NOMO-1 treated with dmso at 0.1 percent for 144 hours (cell line): ENCODE measurements around the gene MS4A2.
"Not testable (repeated sequence)": the region's sequence is repeated elsewhere in the genome, so short reads cannot be mapped to it uniquely, and the experiment has no call there.

Source experiments
- DNase-seq: peaks from one replicate; lab custom pipeline; 2025; ENCODE audit not compliant: unreplicated experiment; lab: John Stamatoyannopoulos, UW

Gene MS4A2

DNA sequence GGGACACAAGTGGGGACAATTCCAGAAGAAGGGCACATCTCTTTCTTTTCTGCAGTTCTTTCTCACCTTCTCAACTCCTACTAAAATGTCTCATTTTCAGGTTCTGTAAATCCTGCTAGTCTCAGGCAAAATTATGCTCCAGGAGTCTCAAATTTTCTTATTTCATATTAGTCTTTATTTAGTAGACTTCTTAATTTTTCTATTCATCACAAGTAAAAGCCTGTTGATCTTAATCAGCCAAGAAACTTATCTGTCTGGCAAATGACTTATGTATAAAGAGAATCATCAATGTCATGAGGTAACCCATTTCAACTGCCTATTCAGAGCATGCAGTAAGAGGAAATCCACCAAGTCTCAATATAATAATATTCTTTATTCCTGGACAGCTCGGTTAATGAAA is at the start of gene MS4A2:
MS4A2 (plus strand) TSS at position 301 of the 400 bp plus-strand sequence. CDS start 102 bp downstream, outside the sequence.
- DNase-seq: no peak

DNA sequence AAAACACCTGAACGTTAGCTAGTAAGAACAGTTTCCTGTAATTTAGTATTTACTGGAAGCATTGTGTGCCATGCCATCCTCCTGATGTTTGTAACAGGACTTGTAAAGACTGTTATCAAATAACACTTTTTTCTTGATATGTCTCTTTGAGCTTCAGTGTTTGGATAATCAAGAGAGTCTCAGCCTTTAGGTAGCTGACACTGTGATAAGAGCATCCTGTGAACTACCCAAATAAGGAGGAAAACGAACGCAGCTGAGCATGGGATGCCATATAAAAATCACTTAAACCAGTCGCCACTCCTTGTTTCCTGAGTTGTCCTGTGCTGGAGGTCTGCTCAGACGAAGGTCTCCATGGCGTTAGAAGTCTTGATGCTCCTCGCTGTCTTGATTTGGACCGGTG is 48.4 kb upstream of the MS4A2 start, which contains the start of gene OOSP2:
OOSP2 (plus strand) TSS at position 301 of the 400 bp plus-strand sequence; CDS start at position 352, 51 bp downstream.
- DNase-seq: no peak

DNA sequence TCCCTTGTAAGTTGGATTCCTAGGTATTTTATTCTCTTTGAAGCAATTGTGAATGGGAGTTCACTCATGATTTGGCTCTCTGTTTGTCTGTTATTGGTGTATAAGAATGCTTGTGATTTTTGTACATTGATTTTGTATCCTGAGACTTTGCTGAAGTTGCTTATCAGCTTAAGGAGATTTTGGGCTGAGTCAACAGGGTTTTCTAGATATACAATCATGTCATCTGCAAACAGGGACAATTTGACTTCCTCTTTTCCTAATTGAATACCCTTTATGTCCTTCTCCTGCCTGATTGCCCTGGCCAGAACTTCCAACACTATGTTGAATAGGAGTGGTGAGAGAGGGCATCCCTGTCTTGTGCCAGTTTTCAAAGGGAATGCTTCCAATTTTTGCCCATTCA is 38.0 kb upstream of the MS4A2 start:
- not testable (repeated sequence) for DNase-seq

DNA sequence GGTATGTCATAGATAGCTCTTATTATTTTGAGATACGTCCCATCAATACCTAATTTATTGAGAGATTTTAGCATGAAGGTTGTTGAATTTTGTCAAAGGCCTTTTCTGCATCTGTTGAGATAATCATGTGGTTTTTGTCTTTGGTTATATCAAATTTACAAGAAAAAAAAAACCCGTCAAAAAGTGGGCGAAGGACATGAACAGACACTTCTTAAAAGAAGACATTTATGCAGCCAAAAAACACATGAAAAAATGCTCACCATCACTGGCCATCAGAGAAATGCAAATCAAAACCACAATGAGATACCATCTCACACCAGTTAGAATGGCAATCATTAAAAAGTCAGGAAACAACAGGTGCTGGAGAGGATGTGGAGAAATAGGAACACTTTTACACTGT is 37.6 kb upstream of the MS4A2 start:
- DNase-seq: not testable (repeated sequence)

DNA sequence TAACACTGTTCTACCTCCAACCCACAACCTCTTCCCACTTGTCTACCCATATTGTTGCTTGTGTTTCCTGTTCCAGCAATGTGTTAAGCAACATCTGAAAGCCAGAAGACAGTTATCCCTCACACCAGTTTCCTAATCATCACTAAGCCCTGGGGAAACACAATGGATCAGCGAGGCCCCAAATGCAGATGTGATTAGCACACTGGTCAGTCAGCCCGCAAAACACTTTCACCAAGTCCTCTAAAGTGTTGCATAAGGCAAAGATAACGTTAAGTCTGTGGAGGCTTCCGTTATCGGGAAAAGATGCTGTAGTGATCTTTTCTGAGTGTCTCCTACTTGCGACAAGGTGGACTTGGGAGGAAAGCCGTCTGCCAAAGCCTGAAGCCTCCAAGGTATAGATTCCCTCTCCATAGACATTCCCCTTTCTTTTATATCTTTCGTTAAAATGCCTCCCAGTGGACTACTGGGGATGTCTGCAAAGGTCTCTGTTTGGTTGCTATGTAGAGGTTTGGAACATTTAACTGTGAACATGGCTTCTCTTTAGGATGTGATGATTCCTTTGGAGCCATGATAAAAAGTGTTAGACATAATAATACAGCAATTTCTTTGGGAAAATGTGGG is 32.0 kb upstream of the MS4A2 start, which contains the start of gene MS4A3:
MS4A3 (plus strand) TSS at position 317 of the 621 bp plus-strand sequence. CDS start 4,496 bp downstream, outside the sequence.
- peak; percentile 72 for DNase-seq

DNA sequence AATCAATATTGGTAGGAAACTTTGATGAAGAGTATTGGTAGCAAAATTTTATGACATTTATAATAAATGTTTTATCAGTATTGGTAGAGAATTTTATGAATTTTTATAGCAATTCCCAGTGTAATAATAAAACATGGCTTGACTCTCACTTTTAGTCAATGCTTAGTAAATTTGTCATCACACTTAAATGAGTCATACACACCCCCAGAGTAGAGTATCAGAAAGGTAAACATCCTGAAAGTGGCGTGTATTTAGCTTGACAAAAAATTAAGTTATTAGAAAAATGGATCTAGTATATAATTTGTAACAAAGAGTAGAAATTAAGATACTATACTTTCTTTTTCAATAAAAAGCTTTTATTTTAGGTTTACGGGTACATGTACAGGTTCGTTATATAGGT is 29.4 kb upstream of the MS4A2 start:
- no peak for DNase-seq

DNA sequence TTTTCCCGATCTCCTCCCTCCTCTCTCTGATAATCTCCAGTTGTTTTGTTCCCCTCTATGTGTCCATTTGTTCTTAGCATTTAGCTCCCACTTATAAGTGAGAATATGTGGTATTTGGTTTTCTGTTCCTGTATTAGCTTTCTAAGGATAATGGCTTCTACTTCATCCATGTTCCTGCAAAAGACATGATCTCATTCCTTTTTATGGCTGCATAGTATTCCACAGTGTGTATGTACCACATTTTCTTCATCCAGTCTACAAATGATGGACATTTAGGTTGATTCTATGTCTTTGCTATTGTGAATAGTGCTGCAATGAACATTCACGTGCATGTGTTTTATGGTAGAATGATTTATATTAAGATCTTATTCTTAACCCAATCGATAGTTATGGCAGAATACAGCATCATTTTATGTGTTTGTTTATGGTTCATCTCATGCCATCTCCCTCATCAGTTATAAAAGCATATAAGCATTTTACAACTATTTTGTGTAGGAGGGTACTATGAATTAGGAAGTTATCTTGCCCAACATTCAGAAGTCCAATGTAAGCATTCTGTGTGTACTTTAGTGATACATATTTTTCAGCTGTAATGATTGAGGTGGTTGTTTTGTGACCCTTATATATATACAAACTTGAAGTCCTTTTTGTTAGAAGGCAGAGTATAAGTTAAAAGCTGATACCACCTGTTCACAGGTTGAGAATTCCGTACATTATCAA is 28.8 kb upstream of the MS4A2 start:
- DNase-seq: no peak

DNA sequence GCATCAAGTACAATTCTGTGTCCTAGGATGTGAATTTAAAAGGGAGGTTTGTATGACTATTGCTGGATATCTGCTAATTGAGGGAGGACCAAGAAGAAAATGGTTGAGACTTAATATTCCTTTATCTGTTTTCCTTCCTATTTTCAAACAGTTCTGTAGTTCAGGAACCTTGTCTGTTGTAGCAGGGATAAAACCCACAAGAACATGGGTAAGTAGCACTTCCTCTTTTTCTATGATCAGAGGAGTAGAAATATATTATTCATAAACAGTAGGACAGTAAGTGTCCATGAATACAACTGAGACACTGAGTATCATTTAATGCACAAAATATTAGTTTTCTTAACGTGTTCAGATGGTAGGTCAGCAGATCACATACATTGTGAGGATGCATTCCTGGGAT is 24.4 kb upstream of the MS4A2 start:
- no peak for DNase-seq

DNA sequence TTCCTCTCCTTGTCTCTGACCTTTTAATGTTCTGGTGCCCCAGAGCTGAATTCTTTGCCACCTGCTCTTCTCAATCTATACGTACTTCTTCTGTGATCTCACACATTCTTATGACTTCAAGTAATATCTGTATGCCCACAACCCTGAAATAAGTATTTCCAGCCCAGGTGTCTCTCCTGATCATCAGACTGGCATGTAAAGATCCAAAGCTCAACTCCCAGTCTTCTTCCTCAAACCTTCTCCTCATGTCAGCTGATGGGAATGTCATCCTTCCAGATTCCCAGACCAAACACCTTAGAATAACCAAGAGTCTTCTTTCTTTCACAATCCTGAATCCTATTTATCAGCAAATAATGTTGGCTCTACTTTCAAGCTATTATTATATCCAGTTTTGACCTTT is 22.7 kb upstream of the MS4A2 start:
- DNase-seq: no peak

DNA sequence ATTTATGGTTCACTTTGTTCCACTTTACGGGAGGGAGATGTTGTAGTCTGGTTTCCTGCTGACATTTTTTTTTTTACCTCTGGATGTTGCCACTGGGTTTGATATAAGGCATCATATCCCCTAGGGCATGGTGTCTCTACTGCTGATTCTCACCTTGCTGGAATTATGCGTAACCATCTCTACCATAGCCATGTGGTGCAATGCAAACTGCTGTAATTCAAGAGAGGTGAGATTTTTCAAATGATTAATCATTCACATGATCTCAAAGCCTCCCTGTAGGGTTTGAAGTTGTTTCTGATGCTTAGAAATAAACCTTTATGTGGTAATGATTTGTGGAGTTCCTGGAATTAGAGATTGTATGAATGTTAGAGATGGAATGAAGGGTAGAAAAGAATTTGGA is 19.0 kb upstream of the MS4A2 start:
- DNase-seq: no peak

DNA sequence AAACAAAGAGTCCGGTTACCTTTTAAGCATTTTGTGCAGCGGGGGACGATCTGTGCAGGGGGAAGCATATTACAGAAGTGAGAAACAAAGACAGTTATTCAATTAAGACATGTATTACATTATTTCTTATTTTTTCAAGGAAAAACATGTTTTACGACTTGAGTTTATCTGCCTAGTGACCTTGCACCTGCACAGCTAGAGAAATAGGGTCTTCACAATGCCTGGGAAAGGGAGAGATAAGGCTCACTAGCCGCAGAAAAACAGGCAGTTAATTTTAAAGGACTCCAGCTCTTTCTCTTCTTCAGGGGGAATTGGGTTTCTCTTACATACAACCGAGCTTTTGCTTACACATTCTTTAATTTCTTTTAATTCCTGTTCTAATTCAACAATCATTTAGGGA is 16.8 kb upstream of the MS4A2 start:
- DNase-seq: not testable (repeated sequence)

DNA sequence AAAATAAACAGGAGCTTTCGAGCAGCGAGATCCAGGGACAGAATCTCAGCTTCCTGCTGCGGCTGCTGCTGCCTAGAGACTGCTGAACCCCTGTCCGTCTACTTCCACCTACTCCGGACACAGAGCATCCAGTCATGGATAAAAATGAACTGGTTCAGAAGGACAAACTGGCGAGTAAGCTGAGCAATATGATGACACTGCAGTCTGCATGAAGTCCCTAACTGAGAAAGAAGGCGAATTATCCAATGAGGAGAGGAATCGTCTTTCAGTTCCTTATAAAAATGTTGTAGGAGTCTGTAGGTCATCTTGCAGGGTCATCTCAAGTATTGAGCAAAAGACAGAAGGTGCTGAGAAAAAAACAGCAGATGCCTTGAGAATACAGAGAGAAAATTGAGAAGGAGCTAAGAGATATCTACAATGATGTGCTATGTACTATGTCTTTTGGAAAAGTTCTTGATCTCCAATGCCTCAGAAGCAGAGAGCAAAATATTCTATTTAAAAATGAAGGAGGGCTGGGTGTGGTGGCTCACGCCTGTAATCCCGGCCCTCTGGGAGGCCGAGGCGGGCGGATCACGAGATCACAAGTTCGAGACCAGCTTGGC is 11.1 kb upstream of the MS4A2 start:
- no peak for DNase-seq

DNA sequence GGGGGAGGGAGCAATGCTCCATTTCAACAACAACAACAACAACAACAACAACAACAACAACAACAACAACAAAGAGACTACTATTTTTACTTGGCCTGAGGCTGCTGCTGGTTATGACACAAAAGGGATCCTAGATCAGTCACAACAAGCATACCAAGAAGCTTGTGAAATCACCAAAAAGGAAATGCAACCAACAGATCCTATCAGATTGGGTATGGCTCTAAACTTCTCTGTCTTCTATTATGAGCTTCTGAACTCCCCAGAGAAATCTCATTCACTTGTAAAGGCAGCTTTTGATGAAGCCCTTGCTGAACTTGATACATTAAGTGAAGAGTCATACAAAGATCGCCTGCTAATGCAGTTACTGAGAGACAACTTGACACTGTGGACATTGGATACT is 10.5 kb upstream of the MS4A2 start:
- no peak for DNase-seq

DNA sequence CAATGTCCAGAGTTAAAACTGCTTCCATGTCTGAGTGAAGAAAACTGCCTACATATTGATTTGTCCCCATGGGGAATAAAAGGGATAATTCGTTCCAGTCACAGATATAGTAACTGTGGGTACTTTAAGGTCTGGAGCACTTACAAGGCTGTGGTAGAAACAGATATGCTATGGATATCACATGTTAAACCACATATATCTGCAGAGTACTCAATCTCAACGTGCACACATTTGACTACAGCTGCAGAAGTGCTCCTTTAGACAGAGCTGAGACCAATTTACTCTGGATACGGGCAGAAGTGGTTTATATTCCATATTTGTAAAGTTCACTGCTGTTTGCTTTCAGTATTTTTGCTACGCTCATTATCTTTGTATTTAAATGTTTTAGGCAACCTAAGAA is 9.7 kb upstream of the MS4A2 start:
- no peak for DNase-seq

DNA sequence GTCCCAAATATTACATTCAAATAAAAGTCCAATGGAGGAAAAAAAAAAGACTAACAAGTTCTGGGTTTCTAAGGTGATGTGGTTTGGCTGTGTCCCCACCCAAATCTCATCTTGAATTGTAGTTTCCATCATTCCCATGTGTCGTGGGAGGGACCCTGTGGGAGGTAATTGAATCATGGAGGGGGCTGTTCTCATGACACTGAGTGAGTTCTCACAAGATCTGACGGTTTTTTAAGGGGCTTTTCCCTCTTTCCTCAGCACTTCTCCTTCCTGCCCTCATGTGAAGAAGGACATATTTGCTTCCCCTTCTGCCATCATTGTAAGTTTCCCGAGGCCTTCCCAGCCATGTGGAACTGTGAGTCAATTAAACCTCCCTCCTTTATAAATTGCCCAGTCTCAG is 7.9 kb upstream of the MS4A2 start:
- no peak for DNase-seq

DNA sequence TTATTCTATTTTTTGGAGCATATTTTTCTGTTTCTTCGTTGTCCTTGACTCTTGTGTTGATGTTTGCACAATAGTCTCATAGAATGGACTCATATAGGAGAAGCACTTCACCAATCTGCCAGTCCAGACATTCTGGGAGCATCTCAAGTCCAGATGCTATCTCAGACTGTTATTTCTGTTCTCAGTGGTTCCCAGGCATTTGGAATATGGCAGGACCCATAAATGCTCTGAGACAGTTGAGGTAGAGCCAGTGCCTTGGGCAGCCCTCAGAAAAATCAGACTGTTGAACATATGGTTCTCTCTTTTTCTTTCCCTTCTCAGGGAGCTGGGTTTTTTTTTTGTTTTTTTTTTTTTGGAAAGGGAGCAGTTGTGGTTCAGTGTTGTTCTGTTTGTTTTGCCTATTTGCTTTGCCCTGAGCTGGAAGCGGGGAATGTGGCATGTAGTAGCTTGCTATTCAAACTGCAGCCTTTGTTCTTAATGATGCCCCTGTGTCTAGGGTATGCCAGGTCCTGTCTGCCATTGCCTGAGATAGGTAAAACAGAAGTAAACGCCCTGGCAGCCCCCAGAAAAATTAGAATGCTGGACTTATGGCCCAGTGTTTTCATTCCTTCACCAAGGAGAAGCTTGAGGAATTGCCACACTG is 3.7 kb upstream of the MS4A2 start:
- DNase-seq: no peak

DNA sequence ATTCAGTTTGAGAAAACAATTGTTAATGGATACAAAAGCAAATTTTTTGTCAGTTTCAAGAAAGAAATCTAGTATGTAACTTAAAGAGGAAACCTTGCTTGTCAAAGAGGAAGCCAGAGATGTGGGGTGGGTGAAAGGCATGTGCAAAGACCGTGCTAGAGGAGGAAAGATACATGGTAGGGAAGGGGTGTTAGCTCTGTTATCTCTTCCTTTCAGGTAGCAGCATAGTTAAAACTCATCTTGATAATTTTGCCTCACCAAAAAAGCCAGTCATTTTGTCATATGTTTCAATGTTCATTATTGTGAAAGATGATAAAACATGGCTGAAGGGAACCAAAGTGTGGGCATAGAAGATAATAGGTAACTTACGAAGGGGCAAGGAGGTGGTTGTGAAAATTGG is 2.6 kb upstream of the MS4A2 start:
- no peak for DNase-seq

DNA sequence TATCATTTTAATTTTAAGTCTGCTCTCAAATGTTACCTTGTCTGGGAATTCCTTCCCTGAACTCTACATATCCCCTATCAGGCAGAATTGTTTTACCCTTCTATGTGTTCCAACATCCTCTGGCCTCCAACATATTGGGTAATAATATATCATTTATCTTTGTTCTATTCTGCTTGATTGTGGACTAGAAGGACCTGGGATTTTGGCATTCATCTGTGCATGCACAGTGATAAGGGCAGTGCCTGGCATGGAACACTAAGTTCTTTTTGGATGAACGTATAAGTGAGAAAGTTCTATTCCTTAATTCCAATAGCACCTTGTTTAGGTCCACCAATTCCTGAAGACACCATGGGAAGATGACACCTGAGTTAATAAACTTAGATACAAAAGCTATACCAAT is 1.2 kb upstream of the MS4A2 start:
- DNase-seq: no peak

DNA sequence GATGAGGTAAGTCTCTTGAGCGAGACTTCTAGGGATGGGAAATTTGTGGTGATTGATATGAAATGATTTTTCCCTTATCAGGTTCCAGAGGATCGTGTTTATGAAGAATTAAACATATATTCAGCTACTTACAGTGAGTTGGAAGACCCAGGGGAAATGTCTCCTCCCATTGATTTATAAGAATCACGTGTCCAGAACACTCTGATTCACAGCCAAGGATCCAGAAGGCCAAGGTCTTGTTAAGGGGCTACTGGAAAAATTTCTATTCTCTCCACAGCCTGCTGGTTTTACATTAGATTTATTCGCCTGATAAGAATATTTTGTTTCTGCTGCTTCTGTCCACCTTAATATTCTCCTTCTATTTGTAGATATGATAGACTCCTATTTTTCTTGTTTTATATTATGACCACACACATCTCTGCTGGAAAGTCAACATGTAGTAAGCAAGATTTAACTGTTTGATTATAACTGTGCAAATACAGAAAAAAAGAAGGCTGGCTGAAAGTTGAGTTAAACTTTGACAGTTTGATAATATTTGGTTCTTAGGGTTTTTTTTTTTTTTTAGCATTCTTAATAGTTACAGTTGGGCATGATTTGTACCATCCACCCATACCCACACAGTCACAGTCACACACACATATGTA is 7.1 kb downstream of the MS4A2 start:
- no peak for DNase-seq

DNA sequence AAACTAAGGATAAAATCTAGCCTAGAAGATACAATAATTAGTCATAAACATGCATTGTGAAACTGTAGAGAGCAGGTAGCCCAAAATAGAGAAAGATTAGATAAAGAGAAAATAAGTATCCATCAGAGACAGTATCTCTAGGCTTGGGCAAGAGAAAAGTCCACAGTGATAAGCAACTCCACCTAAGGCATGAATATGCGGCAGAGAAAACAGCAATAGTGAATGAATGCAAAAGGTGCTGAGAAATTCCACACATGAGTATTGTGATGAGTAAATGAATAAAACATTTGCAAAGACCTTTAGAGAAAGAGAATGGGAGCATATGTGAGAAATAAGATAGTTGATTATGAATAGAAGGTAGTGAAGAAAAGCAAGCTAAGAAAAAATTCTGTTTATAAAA is 8.7 kb downstream of the MS4A2 start:
- no peak for DNase-seq

DNA sequence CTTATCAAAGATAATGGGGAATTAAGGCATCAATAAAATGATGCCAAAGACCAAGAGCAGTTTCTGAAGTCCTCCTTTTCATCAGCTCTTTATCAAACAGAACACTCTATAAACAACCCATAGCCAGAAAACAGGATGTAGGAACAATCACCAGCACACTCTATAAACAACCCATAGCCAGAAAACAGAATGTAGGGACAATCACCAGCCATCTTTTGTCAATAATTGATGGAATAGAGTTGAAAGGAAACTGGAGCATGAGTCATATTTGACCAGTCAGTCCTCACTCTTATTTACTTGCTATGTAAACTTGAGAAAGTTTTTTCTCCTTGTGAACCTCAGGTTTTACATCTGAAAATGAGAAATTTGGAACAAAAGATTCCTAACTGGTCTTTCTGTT is 10.0 kb downstream of the MS4A2 start:
- no peak for DNase-seq
